ENCODE measurements around the gene PGAP1. TPM values are rescaled to one million over a fixed set of nuclear protein-coding genes. Genes with fewer than 3 reads are reported as not detected.

PGAP1 gene
- total RNA-seq, 1 experiment from 2014 or later = 7.1 TPM

GRCh38 chr2:196963961-196964360 is 37.5 kb upstream of the PGAP1 start:
- DNase-seq (ENCODE audit: low read depth, low spot score) = no peak
- POLR2A ChIA-PET = no interaction called here
- no peaks in the 10 kb centered on the region for H3K36me3 ChIP-seq (ENCODE audit: control insufficient read depth in 1 of 2, insufficient read depth in 2 of 2, low read length in 2 of 2)
- H2AFZ ChIP-seq (ENCODE audit: low read depth, low read length, poor library complexity, severe bottlenecking) = no peak overlapping the region
- H3K9me2 ChIP-seq (ENCODE audit: insufficient read depth) = no peaks in the 10 kb centered on the region
- BruUV-seq (replicated peaks) = no TSS peak
- no peak overlapping the region for H3K9ac ChIP-seq (ENCODE audit: low read length)
- intact Hi-C loops (cut with micrococcal nuclease) = no loop called here
- ATAC-seq = no peak
- H4K20me1 ChIP-seq (ENCODE audit: insufficient read depth) = no peaks in the 10 kb centered on the region
- CTCF ChIA-PET = no interaction called here
- H3K27ac ChIP-seq (ENCODE audit: low read depth, low read length) = no peak overlapping the region
- H3K27me3 ChIP-seq (ENCODE audit: insufficient read depth, low read length) = no peaks in the 10 kb centered on the region
- H3K4me2 ChIP-seq (ENCODE audit: low read length) = no peak overlapping the region
- H3K4me3 ChIP-seq (replicated peaks in 1 of 2; ENCODE audit: low read depth in 1 of 2, low read length in 2 of 2) = no peak overlapping the region
- H3K79me2 ChIP-seq (ENCODE audit: insufficient read depth, low read length) = no peaks in the 10 kb centered on the region
- H3K9me3 ChIP-seq (ENCODE audit: control insufficient read depth in 1 of 2, insufficient read depth in 1 of 2, low read depth in 1 of 2, low read length in 2 of 2) = no peaks in the 10 kb centered on the region
- TF ChIP-seq ZNF274 (IDR thresholded peaks at IDR 0.05; ENCODE audit: low read depth, low read length) (no peak), EZH2 (IDR thresholded peaks at IDR 0.05) (no peak), EZH2phosphoT487 (IDR thresholded peaks at IDR 0.05; ENCODE audit: borderline replicate concordance) (no peak), RAD21 (IDR thresholded peaks at IDR 0.05; ENCODE audit: low read depth) (no peak), TCF7L2 (IDR thresholded peaks at IDR 0.05; ENCODE audit: borderline replicate concordance, extremely low read depth, insufficient read depth, insufficient read length) (no peak), ZFX (IDR thresholded peaks at IDR 0.05) (no peak), EGR1 (IDR thresholded peaks at IDR 0.05; ENCODE audit: low read depth) (no peak), CBX3 (IDR thresholded peaks at IDR 0.05; ENCODE audit: low read depth) (no peak), YY1 (IDR thresholded peaks at IDR 0.05; ENCODE audit: extremely low read depth, insufficient replicate concordance, low read depth, low read length) (no peak), POLR2AphosphoS5 (IDR thresholded peaks at IDR 0.05; ENCODE audit: low read depth, low read length) (no peak), CEBPB (IDR thresholded peaks at IDR 0.05; ENCODE audit: low read depth) (no peak), MAX (IDR thresholded peaks at IDR 0.05) (no peak), ZBTB33 (IDR thresholded peaks at IDR 0.05; ENCODE audit: extremely low read depth, insufficient replicate concordance, low read length) (no peak), CTCF (IDR thresholded peaks at IDR 0.05 in 2 of 3, conservative IDR thresholded peaks at IDR 0.05 in 1 of 3; ENCODE audit: borderline replicate concordance in 1 of 3, insufficient read depth in 1 of 3, low read depth in 2 of 3, low read length in 2 of 3) (no peak), SIN3A (IDR thresholded peaks at IDR 0.05; ENCODE audit: low read depth) (no peak), SP1 (IDR thresholded peaks at IDR 0.05; ENCODE audit: low read depth) (no peak), REST (IDR thresholded peaks at IDR 0.05; ENCODE audit: low read depth) (no peak), POLR2A (IDR thresholded peaks at IDR 0.05; ENCODE audit: borderline replicate concordance, extremely low read depth, insufficient read depth, insufficient read length) (no peak)
- RAD21 ChIA-PET (ENCODE audit: low non-redundant PET in 1 of 2, low total read pairs in 2 of 2, uncharacterized antibody in 2 of 2, unreplicated experiment in 2 of 2) = no interaction called here
- peaks cover 0 to 4% of the 10 kb centered on the region in 2 experiments; a peak in 1 of 4 replicates for H3K4me1 ChIP-seq (ENCODE audit: control insufficient read depth in 1 of 2, insufficient read depth in 2 of 2, low read length in 2 of 2)
